Measurements from ENCODE around the gene HMHB1.

DNA sequence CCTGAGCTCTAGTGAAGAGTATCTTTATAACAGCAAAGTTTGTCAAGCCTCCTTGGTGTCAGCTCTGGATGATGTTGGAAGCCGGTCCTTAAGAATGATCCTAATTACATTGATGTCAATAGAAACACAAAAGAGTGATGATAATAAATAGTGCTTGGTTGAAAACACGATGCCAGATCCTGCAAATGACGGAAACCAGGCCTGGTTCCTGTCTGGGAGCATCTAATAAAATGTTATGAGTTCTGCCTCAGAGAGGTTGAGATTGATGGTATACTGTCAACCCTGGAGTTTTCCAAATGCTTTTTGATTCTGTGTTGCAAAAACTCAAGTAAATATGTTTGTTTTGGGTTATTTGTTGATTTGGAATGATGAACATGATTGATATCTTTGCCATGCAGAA is 23.3 kb downstream of the HMHB1 start:
- TF ChIP-seq POLR2AphosphoS5 (IDR thresholded peaks at IDR 0.05; ENCODE audit: low read depth, low read length) (no peak), POLR2A (IDR thresholded peaks at IDR 0.05; ENCODE audit: low read depth, low read length) (no peak)

Measured in GM12892 (cell line).